Mesothelial cell of epicardium (in vitro differentiated cells): ENCODE data around the gene CLDN19. TPM values are rescaled to one million over a fixed set of nuclear protein-coding genes. Genes with fewer than 3 reads are reported as not detected.
"Not testable (repeated sequence)": the region's sequence is repeated elsewhere in the genome, so short reads cannot be mapped to it uniquely, and the experiment has no call there.

ENCODE experiments used
- DNase-seq, 2 experiments: peaks; one replicate each; pipeline ENCODE4 v3.0.0; 2021; ENCODE audit warnings: low spot score in 2 of 2; ENCODE audit not compliant: unreplicated experiment in 2 of 2
- H3K27ac Mint-ChIP-seq: 2 replicates; pipeline ENCODE4 v1.8.0; 2021; ENCODE audit warnings: mixed read lengths
- H3K27me3 Mint-ChIP-seq: 2 replicates; pipeline ENCODE4 v1.8.0; 2021; ENCODE audit warnings: low read depth, mixed read lengths
- H3K36me3 Mint-ChIP-seq: 2 replicates; pipeline ENCODE4 v1.8.0; 2021; ENCODE audit warnings: mixed read lengths
- H3K4me1 Mint-ChIP-seq: 2 replicates; pipeline ENCODE4 v1.8.0; 2021; ENCODE audit warnings: mixed read lengths
- H3K4me3 Mint-ChIP-seq: 2 replicates; pipeline ENCODE4 v1.8.0; 2021; ENCODE audit warnings: mild to moderate bottlenecking, moderate library complexity, mixed read lengths
- H3K9me3 Mint-ChIP-seq: 2 replicates; pipeline ENCODE4 v1.8.0; 2021; ENCODE audit warnings: mixed read lengths
- CTCF ChIP-seq: fragments of 200-600 bp; sonication (generic); IDR thresholded peaks from one replicate; pipeline ENCODE4 v1.5.0; 2021; ENCODE audit warnings: antibody characterized with exemption; ENCODE audit not compliant: unreplicated experiment
- total RNA-seq: library from RNA; stranded (reverse); gene quantifications from 3 replicates; pipeline ENCODE4 v1.2.1, GENCODE V29; 2021

CLDN19 gene
- total RNA-seq, 1 donor from 2014 or later, result 1.6 TPM

- Mint-ChIP-seq H3K27me3 (no peaks in the 10 kb centered on the region), H3K36me3 (peaks cover 17% of the 10 kb centered on the region), H3K4me1 (no peaks in the 10 kb centered on the region), H3K4me3 (no peak overlapping the region), H3K9me3 (peaks cover 9% of the 10 kb centered on the region), H3K27ac (no peak overlapping the region)
- DNase-seq, result no peak
- TF ChIP-seq CTCF, result no peak
Observed at GRCh38 chr1:42723511-42723910, 16.5 kb downstream of the CLDN19 start.

- DNase-seq, H3K27me3 Mint-ChIP-seq, H3K27ac Mint-ChIP-seq, H3K4me3 Mint-ChIP-seq, H3K4me1 Mint-ChIP-seq, H3K9me3 Mint-ChIP-seq: not testable (repeated sequence)
- H3K36me3 Mint-ChIP-seq, result peaks cover 22% of the 10 kb centered on the region
Observed at GRCh38 chr1:42722403-42722802, 17.6 kb downstream of the CLDN19 start.

GRCh38 chr1:42721926-42722325 is 18.1 kb downstream of the CLDN19 start:
- no peak for TF ChIP-seq CTCF
- H3K27ac Mint-ChIP-seq, result no peak overlapping the region
- DNase-seq, result no peak
- peaks cover 9% of the 10 kb centered on the region for H3K9me3 Mint-ChIP-seq
- H3K27me3 Mint-ChIP-seq, result no peaks in the 10 kb centered on the region
- no peaks in the 10 kb centered on the region for H3K4me1 Mint-ChIP-seq
- peaks cover 22% of the 10 kb centered on the region for H3K36me3 Mint-ChIP-seq
- H3K4me3 Mint-ChIP-seq, result no peak overlapping the region

- Mint-ChIP-seq H3K9me3 (peaks cover 9% of the 10 kb centered on the region), H3K27ac (no peak overlapping the region), H3K36me3 (peaks cover 27% of the 10 kb centered on the region), H3K27me3 (no peaks in the 10 kb centered on the region), H3K4me1 (no peaks in the 10 kb centered on the region), H3K4me3 (no peak overlapping the region)
- no peak for DNase-seq
- no peak for TF ChIP-seq CTCF
Observed at GRCh38 chr1:42720868-42721267, 19.2 kb downstream of the CLDN19 start.

- H3K27me3 Mint-ChIP-seq, H3K27ac Mint-ChIP-seq, H3K4me3 Mint-ChIP-seq, H3K4me1 Mint-ChIP-seq, DNase-seq: not testable (repeated sequence)
- Mint-ChIP-seq H3K9me3 (peaks cover 33% of the 10 kb centered on the region), H3K36me3 (peaks cover 70% of the 10 kb centered on the region)
Observed at GRCh38 chr1:42714441-42714840, 25.6 kb downstream of the CLDN19 start.

- no peak for DNase-seq
- H3K27ac Mint-ChIP-seq, result no peak overlapping the region
- no peaks in the 10 kb centered on the region for H3K27me3 Mint-ChIP-seq
- no peak overlapping the region for H3K4me3 Mint-ChIP-seq
- TF ChIP-seq CTCF, result no peak
- peaks cover 36% of the 10 kb centered on the region for H3K9me3 Mint-ChIP-seq
- no peaks in the 10 kb centered on the region for H3K4me1 Mint-ChIP-seq
- H3K36me3 Mint-ChIP-seq, result peaks cover 71% of the 10 kb centered on the region
Observed at GRCh38 chr1:42713293-42713692, 26.7 kb downstream of the CLDN19 start.

GRCh38 chr1:42712808-42713207 is 27.2 kb downstream of the CLDN19 start:
- H3K4me3 Mint-ChIP-seq, H3K27ac Mint-ChIP-seq, H3K27me3 Mint-ChIP-seq, DNase-seq, H3K4me1 Mint-ChIP-seq: not testable (repeated sequence)
- Mint-ChIP-seq H3K9me3 (peaks cover 41% of the 10 kb centered on the region), H3K36me3 (peaks cover 72% of the 10 kb centered on the region)
